ENCODE data around the gene NARF.

- no peak for TF ChIP-seq CTCF (IDR thresholded peaks at IDR 0.05)
- TF ChIP-seq EZH2 (IDR thresholded peaks at IDR 0.05; ENCODE audit: borderline replicate concordance, insufficient read depth, low read depth, low read length, poor library complexity, severe bottlenecking), result no peak
These were observed 32.6 kb downstream of the NARF start for GRCh38 chr17:82491196-82491530.
